ENCODE data around the gene ERBB4.

The ERBB4 gene

GRCh38 chr2:211868996-211869533, 669.5 kb downstream of the ERBB4 start:
- no peak for DNase-seq (ENCODE audit: low spot score)
- no peak overlapping the region for H3K4me3 ChIP-seq
- H3K27ac ChIP-seq = no peak overlapping the region
- TF ChIP-seq CTCF (IDR thresholded peaks at IDR 0.05) = no peak

GRCh38 chr2:211867845-211868451, 670.7 kb downstream of the ERBB4 start:
- Histone ChIP-seq H3K27ac (no peak overlapping the region), H3K4me3 (no peak overlapping the region)
- DNase-seq (ENCODE audit: low spot score) = no peak
- no peak for TF ChIP-seq CTCF (IDR thresholded peaks at IDR 0.05)

DNA sequence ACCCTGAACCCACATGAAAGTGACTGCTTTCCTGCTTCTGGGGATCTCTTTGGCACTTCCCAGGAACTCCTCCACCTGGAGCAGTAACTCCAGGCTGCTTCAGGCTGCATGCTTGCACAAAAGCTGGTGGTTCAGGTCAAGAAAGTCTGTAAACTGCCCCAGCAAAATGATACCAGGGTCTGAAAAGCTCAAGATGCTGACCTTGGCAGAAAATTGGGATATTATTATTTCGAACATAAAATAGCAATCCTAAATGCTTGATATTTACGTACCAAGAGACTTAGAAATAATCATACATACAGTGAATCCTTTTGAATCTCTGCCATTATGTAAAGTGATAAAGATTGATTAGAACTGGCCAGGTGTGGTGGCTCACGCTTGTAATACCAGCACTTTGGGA, 674.3 kb downstream of the ERBB4 start:
- TF ChIP-seq CTCF (IDR thresholded peaks at IDR 0.05) = no peak
- Histone ChIP-seq H3K4me3 (no peak overlapping the region), H3K27ac (no peak overlapping the region)
- DNase-seq (ENCODE audit: low spot score) = no peak

DNA sequence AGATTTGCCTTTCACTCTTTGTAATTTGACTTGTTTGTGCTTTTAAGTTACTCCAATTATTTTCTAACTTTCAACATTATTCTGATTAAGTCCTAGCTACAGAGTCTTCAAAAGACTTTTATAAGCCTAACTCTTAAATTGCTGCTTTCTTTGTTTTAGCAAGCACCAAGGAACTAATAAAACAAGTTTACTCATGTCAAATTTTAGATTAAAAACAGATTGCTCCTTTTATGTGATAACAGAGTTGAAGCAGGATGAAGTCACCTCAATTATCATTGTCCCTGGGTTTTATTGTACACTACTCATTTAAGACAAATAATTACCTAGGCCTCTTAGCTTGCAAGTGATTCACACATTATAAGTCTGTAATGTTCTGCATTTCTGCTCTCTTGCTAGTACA, 678.4 kb downstream of the ERBB4 start:
- no peak for TF ChIP-seq CTCF (IDR thresholded peaks at IDR 0.05)
- no peak overlapping the region for H3K27ac ChIP-seq
- DNase-seq (ENCODE audit: low spot score) = no peak
- no peak overlapping the region for H3K4me3 ChIP-seq

GRCh38 chr2:211854832-211855231, 683.8 kb downstream of the ERBB4 start:
- Histone ChIP-seq H3K27ac (no peak overlapping the region), H3K4me3 (no peak overlapping the region)
- TF ChIP-seq CTCF (IDR thresholded peaks at IDR 0.05) = no peak
- no peak for DNase-seq (ENCODE audit: low spot score)

- Histone ChIP-seq H3K27ac (no peak overlapping the region), H3K4me3 (no peak overlapping the region)
- no peak for TF ChIP-seq CTCF (IDR thresholded peaks at IDR 0.05)
- DNase-seq (ENCODE audit: low spot score) = no peak
These were observed 691.9 kb downstream of the ERBB4 start for GRCh38 chr2:211846714-211847113.

DNA sequence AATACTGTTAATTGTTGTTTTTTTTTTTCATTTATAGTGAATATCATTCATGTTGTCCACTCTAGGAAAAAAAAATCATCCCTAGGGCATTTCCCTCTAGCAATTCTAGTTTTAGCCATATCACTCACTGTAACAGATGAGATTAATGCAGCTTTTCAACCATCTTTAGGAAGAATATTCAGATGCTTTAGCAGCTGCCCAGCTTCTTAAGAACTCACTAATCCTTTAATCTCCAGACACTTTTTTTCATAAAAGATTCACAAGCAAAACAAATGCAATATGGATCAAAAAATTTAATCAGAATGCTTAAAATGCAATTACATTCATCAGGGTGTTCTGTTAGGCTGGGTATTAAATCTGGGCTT, 692.6 kb downstream of the ERBB4 start:
- Histone ChIP-seq H3K27ac (no peak overlapping the region), H3K4me3 (no peak overlapping the region)
- DNase-seq (ENCODE audit: low spot score) = no peak
- TF ChIP-seq CTCF (IDR thresholded peaks at IDR 0.05) = no peak
